ENCODE results near the gene C1QL4.
"Not testable (repeated sequence)": the region's sequence is repeated elsewhere in the genome, so short reads cannot be mapped to it uniquely, and the experiment has no call there.

Gene C1QL4

DNA sequence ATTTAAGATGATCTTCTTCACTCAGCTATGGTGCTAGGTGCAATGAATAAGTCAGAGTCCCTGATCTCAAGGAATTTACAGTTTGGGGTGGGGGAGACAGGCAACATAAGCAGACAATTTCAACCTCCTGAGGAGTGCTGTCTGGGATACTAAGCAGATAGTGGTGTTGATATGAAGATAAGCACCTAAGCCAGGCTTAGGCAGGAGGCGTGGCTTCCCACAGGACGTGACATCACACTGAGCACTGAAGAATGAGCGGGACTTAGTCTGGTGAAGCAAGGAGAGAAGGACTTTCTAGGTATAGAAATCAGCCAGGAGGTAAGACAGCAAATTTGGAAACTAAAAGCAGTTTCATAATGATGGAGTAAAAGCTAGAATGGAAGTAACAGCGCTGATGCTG lies 35.2 kb downstream of the C1QL4 start:
- no peak for DNase-seq (ENCODE audit: low spot score)

DNA sequence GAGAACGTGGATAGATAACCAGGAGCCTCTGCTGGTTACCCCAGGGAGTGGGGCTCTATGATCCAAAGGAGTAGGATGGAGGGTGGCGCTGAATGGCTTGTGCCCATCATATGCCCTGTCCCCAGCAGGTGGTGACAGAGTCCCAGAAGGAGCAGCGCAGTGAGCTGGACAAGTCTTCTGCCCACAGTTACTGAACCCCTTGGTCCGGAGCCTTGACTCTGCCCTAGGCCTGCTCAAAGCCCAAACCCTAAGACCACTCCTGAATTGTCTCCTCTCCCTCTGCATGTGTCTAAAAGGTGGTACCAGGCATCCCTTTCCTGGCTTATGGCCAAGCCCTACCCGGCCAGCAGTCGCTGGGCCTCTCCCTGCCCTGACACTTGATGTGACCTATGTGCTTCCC lies 38.8 kb downstream of the C1QL4 start:
- no peak for DNase-seq (ENCODE audit: low spot score)

DNA sequence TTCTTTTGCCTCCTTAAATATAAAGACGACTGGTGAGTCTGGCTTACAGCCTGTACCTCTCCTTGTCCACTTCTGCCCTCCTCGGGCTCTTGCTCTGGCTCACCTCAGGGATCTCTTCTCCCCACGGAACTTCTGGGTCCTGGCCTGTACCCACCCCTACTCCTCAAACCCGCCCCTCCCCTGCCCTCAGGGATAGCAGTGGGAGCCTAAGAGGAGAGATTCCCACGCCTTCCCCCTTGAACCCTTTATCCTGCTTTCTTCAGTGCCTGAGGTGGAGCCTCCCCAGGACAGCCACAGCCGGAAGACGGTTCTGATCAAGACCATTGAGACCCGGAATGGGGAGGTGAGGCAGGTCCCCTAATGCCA lies 39.3 kb downstream of the C1QL4 start:
- DNase-seq (ENCODE audit: low spot score) = no peak

DNA sequence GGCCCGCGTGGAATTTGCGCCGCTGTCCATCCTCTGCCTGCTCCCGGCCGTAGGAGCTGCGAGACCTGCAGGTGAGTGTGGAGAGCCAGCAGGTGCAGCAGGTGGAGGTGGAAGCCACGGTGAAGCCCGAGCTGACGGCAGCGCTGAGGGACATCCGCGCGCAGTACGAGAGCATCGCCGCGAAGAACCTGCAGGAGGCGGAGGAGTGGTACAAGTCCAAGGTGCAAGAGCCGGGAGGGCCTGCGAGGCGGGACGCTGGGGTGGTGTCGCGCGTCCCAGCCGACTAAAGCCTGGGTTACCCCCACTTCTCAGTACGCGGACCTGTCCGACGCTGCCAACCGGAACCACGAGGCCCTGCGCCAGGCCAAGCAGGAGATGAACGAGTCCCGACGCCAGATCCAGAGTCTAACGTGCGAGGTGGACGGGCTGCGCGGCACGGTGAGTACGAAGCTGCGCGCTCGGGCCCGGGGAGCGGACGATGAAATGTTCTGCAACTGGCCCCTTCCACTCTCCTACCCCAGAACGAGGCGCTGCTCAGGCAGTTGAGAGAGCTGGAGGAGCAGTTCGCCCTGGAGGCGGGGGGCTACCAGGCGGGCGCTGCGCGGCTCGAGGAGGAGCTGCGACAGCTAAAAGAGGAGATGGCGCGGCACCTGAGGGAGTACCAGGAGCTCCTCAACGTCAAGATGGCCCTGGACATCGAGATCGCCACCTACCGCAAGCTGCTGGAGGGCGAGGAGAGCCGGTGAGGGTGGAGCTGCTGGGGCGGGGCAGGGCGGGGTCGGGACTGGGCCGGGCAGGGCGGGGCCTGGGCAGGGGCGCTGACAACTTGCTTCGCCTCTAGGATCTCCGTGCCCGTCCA lies 39.9 kb downstream of the C1QL4 start:
- peak; percentile 65 for DNase-seq (ENCODE audit: low spot score)

DNA sequence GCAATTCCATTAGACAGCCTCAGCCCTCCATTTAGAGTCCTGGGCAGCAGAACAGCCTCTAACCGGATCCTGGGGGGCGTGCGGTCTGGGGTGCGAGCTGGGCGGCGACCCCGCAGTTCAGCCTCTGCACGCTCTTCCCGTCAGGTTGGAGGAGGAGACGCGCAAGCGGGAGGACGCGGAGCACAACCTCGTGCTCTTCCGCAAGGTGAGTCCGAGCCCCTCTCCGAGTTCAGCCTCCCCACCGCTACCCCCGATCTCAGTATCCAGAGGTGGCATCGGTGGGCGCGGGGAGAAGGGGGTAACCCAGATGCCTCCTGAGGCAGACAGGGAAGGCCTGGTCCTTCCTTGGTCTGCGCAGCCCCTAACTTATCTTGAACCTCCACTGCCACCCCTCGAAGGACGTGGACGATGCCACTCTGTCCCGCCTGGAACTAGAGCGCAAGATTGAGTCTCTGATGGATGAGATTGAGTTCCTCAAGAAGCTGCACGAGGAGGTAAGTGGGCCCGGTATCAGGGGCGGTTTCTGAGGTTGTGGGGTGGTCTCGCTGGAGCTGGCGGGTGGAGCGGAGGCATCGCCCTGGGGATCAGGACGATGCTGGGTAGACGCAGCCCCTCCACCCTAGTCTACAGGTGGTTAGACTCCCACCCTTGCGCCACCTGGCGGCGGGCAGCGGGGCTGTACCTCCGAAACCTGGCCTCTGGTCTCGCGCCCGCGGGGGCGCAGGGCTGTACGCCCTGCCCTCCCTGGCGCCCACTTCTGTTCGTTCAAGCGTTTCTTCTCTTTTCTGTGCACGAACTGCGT lies 40.8 kb downstream of the C1QL4 start:
- peak; percentile 78 for DNase-seq (ENCODE audit: low spot score)

DNA sequence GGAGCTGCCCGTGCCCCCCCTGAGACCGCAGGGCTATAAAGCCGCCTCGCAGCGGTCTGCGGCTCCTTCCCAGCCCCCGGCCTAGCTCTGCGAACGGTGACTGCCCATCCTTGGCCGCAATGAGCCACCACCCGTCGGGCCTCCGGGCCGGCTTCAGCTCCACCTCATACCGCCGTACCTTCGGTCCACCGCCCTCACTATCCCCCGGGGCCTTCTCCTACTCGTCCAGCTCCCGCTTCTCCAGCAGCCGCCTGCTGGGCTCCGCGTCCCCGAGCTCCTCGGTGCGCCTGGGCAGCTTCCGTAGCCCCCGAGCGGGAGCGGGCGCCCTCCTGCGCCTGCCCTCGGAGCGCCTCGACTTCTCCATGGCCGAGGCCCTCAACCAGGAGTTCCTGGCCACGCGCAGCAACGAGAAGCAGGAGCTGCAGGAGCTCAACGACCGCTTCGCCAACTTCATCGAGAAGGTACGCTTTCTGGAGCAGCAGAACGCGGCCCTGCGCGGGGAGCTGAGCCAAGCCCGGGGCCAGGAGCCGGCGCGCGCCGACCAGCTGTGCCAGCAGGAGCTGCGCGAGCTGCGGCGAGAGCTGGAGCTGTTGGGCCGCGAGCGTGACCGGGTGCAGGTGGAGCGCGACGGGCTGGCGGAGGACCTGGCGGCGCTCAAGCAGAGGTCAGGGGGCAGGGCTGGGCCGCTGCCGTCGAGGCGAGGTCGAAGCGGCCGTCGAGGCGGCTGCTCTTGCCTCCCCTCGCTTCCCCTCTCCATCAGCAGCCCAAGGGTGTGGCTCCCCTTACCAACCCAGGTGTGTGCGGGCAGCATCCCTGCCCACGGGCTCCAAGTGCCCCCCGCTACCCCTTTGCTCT lies 41.7 kb downstream of the C1QL4 start, which contains the start of gene PRPH:
Gene PRPH, plus strand, starts transcription at position 66 of the 855 bp plus-strand sequence. Its CDS starts 54 bp downstream, at position 120.
- no peak for DNase-seq (ENCODE audit: low spot score)

DNA sequence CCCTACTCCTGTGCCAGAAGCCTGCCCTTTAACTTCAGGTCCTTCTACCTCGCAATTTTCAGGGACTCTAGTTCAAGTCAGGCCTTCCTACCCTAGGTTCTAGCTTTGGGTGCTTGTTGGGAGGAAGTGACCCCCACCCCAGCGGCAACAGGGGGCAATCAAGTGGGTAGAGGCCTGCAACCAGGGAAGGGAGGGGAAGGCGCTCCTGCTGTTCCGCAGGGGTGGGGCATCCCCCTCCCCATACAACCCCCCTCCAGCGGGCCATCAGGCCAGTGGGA lies 42.2 kb downstream of the C1QL4 start:
- DNase-seq (ENCODE audit: low spot score) = no peak

DNA sequence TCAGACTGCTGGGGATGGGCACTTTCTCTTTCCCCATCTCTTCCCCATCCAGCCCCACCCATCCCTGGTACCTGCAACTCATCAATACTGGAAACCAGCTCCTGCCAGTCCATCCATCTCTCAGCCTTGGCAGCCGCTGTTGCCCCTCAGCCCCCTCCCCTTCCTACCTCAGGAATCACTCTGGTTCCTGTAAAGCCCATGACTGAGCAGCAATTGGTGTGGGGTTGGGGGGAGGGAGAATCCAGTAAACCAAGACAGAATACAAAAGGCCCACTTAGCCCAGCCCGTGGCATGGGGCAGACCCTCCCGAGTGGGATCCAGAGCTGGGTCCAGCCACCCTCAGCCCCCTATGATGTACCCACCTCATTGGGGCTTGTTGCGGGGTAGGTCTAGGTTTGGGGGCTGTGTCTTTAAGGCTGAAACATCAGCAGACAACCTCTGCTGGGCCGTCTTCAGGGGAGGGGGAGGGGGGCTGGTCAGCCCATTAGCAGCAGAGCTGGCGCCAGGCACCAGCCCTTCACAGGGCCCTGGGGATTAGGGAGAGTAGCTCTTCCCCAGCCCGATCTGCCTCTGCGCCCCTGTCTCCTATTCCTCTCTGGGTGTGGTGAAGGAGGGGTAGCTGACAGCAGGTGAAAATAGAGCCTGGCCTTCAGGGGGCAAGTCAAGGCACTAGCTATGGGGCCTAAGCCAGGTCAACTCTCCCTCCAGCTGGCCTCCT lies 42.7 kb downstream of the C1QL4 start:
- no peak for DNase-seq (ENCODE audit: low spot score)

DNA sequence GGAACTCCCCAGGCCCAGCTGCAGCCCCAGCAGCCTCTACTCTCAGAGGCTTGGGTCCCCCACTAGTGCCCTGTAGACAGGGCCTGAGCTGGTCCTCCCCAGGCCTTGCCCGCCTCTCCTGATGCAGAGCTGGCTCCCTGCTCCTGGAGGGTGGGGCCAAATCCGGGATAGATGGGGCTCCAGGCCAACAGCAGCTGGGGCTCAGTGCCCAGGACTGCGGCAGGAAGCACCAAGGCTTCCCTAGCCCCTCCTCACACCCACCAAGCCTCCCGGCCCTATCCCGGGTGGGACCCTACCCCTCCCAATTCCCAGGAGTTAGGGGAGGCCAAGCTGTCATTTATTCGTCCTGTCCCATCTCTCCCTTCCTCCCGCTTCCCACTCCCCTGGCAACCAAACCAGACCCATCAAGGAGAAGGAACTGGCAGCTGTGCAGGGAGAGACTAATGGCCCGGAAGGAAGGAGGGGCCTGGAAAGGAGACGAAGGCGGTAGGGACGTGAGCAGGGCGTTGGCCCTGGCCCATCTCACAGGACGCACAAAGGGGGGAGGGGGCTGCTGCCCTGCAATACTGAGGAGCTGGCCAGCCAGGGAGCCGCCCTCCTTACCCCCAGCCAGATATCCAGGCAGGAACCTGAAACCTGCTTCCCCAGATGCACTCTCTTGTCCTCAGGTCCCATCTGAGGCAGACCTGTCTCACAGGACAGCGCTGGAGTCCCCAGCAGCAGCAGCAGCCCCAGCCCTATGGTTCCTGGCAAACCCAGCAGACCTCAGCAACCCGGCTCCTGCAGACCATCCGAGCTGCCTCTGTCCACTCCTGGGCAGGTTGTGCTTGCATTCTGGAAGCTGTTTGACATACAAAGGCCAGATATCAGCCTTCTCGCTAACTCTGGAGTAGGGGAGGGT lies 43.7 kb downstream of the C1QL4 start:
- no peak for DNase-seq (ENCODE audit: low spot score)

DNA sequence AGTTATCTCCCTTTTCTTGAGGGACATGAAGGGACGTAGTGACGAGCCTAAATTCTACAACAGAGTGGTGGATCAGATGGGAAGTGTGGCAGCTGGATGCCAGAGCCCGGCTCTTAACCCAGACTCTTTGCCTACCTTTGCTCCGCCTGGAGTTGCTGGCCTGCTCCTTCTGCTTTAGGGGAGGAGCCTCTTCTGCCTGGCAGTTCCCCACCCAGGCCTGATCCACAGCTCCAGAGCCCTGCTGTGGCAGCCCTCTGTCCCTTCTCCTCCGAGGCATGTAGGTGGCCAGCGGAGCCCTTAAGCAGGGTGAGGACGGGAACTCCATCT lies 44.3 kb downstream of the C1QL4 start:
- DNase-seq (ENCODE audit: low spot score) = no peak

DNA sequence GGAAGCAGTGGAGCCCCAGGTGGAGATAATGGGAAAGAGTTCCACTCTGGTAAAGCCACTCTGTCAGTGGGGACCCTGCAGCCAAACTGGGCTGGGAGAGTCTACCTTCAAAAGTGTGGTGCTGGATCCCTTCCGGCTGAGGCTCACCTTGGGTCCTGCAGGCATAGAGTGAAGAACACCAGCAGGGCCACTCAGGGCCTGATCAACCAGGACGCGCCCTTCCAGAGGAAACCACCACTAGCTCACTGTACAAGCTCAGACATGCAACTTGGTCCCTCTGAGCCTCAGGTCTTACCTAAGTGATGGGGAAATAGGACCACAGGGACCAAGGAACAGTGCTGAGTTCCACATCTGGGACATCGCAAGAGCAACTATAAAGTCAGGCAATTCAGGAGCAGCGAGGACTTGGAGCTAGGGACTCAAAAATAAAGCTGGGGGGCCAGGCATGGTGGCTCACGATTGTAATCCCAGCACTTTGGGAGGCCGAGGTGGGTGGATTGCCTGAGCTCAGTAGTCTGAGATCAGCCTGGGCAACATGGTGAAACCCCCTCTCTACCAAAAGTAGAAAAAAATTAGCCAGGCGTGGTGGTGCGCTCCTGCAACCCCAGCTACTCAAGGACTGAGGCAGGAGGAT lies 47.9 kb downstream of the C1QL4 start:
- no peak for DNase-seq (ENCODE audit: low spot score)

DNA sequence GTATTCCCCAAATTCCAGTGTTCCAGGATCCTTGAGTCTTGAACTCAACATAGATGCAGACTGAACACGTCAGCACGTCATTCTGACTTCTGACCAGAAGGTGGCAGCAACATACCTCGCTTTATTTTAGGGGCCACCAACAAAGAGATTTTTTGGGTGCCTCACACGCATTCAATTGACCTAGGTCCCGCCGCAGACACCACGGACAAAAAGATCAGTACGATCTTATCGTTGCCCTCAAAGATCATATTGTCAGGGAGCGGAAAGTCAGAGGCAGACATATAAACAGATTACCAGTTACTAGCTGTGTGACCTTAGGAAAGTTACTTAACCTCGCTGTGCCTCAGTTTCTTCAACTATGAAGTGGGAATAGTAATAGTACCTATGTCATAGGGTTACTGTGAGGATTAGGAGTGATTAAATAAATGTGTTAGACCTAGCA lies 48.6 kb downstream of the C1QL4 start:
- peak; percentile 81 for DNase-seq (ENCODE audit: low spot score)

DNA sequence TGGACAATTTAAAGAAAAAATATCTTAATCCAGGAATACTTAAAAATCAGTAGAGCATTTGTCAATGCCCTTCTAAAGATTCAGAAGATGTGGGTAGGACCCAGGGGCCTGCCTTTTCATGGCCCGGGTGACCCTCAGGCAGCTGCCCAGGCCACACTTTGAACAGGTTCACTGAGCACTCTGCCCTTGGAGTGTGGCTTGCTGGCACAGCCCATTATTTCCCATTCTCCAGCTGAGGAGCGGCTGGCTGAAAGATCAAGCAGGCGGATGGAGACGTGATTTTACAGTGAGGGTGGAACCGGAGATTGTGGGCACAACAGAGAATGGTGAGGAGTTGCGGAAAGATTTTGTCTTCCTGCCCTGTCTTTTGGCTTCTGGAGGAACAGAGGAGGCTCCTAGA lies 49.1 kb downstream of the C1QL4 start:
- DNase-seq (ENCODE audit: low spot score) = no peak

DNA sequence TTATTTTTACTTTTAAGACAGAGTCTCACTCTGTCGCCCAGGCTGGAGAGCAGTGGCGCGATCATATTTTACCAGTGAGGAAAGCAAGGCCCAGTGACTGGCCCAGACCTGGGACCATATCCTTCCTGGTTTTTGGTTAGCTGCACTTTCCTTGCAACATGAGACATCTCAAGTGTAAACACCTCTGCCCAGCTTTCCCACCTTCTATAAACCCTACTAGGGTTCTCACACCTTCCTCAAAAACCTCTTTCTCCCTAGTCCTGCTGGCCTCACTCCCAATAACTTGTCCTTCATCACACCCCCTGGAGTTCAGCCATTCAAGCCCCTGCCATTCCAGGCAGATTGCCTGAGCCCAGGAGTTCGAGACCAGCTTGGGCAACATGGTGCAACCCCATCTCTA lies 52.3 kb downstream of the C1QL4 start:
- DNase-seq (ENCODE audit: low spot score) = no peak

DNA sequence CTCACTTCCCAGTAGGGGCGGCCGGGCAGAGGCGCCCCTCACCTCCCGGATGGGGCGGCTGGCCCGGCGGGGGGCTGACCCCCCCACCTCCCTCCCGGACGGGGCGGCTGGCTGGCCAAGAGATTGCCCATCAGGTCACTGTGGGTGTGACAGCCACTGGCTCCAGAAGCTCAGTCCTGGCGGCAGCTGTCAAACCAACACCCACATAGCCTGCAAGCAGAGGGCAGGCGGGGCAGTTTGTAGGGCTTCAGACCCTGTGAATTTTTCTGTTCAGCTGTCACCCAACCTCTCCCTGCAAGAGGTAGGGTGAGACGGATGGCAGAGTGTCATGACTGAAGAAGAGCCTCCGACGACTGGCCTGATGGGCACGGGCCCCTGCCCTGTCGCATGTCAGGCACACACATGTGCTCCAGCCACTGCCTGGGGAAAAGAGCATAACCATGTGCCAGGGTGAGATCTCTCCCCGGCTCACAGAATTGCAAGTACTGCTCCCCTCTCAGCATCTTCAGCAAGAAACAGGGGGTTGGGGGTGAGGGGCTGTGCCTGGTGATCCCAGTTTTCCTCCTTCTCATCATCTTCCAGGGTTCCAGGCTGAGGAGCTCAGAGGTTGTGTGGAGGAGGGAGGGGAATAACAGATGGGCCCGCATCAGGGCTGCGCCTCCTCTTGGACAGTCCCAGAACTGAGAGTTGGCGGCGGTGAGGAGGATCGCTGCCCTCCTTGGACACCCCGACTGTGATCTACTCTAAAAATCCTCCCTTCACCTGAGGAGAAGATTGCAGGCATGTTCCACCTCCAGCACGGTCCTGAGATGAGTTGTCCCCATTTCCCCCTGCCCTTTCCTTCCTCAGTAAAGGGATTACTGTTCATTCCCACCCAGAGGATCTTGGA lies 53.2 kb downstream of the C1QL4 start:
- DNase-seq (ENCODE audit: low spot score) = no peak

DNA sequence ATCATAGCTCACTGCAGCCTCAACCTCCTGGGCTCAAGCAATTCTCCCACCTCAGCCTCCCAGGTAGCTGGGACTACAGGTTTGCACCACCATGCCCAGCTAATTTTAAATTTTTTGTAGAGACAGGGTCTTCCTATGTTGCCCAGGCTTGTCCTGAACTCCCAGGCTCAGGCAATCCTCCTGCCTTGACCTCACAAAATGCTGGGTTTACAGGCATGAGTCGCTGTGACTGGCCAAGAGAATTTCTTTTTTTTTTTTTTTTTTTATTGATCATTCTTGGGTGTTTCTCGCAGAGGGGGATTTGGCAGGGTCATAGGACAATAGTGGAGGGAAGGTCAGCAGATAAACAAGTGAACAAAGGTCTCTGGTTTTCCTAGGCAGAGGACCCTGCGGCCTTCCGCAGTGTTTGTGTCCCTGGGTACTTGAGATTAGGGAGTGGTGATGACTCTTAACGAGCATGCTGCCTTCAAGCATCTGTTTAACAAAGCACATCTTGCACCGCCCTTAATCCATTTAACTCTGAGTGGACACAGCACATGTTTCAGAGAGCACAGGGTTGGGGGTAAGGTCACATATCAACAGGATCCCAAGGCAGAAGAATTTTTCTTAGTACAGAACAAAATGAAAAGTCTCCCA lies 54.1 kb downstream of the C1QL4 start:
- not testable (repeated sequence) for DNase-seq (ENCODE audit: low spot score)

All from NAMALWA (cell line).